HCT116 (cell line): ENCODE data around the gene UBE3B. TPM values are rescaled to one million over a fixed set of nuclear protein-coding genes. Genes with fewer than 3 reads are reported as not detected.

Experiments used
- ATF3 ChIP-seq: IDR thresholded peaks from 2 replicates; pipeline ENCODE4 v1.6.1; 2012
- CBX3 ChIP-seq: IDR thresholded peaks from 2 replicates; pipeline ENCODE4 v1.6.1; 2012; ENCODE audit warnings: low read depth
- CTCF ChIP-seq, 3 experiments: fragments of 200-600 bp in 1 of 3; sonication (generic) in 1 of 3; IDR thresholded peaks in 2 of 3; conservative IDR thresholded peaks in 1 of 3; 2 replicates each; pipeline ENCODE4 v1.5.1; 2012 to 2017; ENCODE audit warnings: low read depth in 2 of 3, low read length in 2 of 3, antibody characterized with exemption in 1 of 3, borderline replicate concordance in 1 of 3, control low read depth in 1 of 3, mild to moderate bottlenecking in 1 of 3, mixed read lengths in 1 of 3, mixed run types in 1 of 3, moderate library complexity in 1 of 3; ENCODE audit not compliant: insufficient read depth in 1 of 3
- ELF1 ChIP-seq: IDR thresholded peaks from 2 replicates; pipeline ENCODE4 v1.6.1; 2012; ENCODE audit warnings: low read depth, borderline replicate concordance
- POLR2AphosphoS5 ChIP-seq: IDR thresholded peaks from 2 replicates; pipeline ENCODE4 v1.6.1; 2011; ENCODE audit warnings: mild to moderate bottlenecking, low read depth, low read length, moderate library complexity
- ZFX ChIP-seq: fragments of 450-650 bp; IDR thresholded peaks from 2 replicates; pipeline ENCODE4 v1.6.1; 2017
- total RNA-seq: library from RNA; stranded (reverse); gene quantifications from one replicate; pipeline ENCODE4 v1.2.1, GENCODE V29; 2021; ENCODE audit not compliant: unreplicated experiment
- TF ChIP-seq, protein P1 (sequence below): IDR thresholded peaks from 2 replicates; pipeline ENCODE4 v1.6.1; 2012; ENCODE audit warnings: low read depth

The UBE3B gene
- total RNA-seq, 1 experiment from 2014 or later = 28.9 TPM

DNA sequence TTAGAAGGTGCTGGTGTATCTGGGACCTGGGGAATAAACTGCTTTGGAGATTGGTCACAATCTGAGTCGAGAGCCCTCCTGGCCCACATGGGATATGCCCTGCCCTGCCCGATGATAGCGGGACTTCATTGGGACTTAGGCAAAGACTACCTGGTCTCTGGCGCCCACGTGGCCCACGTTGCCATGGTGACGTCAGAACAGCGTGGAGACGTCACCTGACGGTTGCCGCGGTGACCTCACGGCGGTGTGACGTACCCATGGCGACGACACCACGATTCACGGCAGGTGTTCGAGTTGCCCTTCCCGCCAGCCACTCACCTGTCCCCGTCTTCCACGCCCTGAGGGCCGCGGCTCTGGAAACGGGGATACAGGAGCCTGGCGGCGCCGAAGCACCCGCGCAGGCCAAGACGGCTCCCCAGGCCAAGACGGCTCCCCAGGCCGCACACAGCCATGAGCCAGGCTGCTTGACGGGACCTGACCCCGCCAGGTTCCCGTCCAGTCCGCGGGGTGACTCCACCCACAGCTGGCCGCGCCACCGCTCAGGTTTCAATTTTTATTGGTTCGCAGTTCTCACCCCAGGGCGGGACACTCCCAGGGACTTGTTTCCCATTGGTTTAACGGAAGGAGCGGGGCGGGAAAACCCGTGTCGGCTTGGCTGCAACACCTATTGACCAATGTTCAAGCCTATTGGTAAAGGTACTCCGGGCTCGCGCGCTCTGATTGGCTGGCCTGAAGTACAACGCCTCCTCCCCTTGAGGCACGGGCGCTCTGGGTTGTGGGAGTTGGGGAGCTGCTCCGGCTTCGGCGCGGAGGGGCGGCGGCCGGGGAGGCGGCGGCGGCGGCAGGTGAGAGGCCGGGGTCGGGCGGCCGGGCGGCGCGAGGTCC lies 95.8 kb downstream of the UBE3B start, which contains the start of the genes MMAB and MVK (continued):
- TF ChIP-seq ATF3 = no peak
- TF ChIP-seq POLR2AphosphoS5 = peak; percentile 62
- TF ChIP-seq, protein P1, sequence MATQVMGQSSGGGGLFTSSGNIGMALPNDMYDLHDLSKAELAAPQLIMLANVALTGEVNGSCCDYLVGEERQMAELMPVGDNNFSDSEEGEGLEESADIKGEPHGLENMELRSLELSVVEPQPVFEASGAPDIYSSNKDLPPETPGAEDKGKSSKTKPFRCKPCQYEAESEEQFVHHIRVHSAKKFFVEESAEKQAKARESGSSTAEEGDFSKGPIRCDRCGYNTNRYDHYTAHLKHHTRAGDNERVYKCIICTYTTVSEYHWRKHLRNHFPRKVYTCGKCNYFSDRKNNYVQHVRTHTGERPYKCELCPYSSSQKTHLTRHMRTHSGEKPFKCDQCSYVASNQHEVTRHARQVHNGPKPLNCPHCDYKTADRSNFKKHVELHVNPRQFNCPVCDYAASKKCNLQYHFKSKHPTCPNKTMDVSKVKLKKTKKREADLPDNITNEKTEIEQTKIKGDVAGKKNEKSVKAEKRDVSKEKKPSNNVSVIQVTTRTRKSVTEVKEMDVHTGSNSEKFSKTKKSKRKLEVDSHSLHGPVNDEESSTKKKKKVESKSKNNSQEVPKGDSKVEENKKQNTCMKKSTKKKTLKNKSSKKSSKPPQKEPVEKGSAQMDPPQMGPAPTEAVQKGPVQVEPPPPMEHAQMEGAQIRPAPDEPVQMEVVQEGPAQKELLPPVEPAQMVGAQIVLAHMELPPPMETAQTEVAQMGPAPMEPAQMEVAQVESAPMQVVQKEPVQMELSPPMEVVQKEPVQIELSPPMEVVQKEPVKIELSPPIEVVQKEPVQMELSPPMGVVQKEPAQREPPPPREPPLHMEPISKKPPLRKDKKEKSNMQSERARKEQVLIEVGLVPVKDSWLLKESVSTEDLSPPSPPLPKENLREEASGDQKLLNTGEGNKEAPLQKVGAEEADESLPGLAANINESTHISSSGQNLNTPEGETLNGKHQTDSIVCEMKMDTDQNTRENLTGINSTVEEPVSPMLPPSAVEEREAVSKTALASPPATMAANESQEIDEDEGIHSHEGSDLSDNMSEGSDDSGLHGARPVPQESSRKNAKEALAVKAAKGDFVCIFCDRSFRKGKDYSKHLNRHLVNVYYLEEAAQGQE = no peak
- TF ChIP-seq ELF1 = no peak; the same call in 1 of the 2 replicates
- peak; percentile 66 for TF ChIP-seq ZFX
- no peak for TF ChIP-seq CTCF (IDR thresholded peaks at IDR 0.05 in 2 of 3, conservative IDR thresholded peaks at IDR 0.05 in 1 of 3; ENCODE audit: borderline replicate concordance in 1 of 3, insufficient read depth in 1 of 3, low read depth in 2 of 3, low read length in 2 of 3)
- no peak for TF ChIP-seq CBX3
